SU-DHL-6 (cell line): ENCODE results near the gene HAPLN2.

ENCODE experiments used
- CTCF ChIP-seq: fragments of 200-600 bp; sonication (generic); IDR thresholded peaks from one replicate; pipeline ENCODE4 v1.5.1; 2017; ENCODE audit warnings: antibody characterized with exemption, mild to moderate bottlenecking, low read length, moderate library complexity; ENCODE audit not compliant: insufficient read depth, poor library complexity, severe bottlenecking
- EZH2phosphoT487 ChIP-seq: fragments of 200-600 bp; sonication (generic), shearing (Covaris generic); conservative IDR thresholded peaks from 2 replicates; pipeline ENCODE4 v1.6.1; 2018; ENCODE audit warnings: mild to moderate bottlenecking, antibody characterized with exemption, low read length, moderate library complexity, mixed read lengths

- TF ChIP-seq CTCF = no peak
- no peak for TF ChIP-seq EZH2phosphoT487
Measured at GRCh38 chr1:156619582-156619955, 354 bp downstream of the HAPLN2 start.
